HCT116 (cell line): ENCODE measurements around the gene IL6ST. TPM values are rescaled to one million over a fixed set of nuclear protein-coding genes. Genes with fewer than 3 reads are reported as not detected.
"Not testable (repeated sequence)": the region's sequence is repeated elsewhere in the genome, so short reads cannot be mapped to it uniquely, and the experiment has no call there.

Source experiments
- ATAC-seq: fragments of 200-7000 bp; cut with Tn5 transposase; 2 replicates; pipeline ENCODE4 v1.9.1; 2020; ENCODE audit warnings: mild to moderate bottlenecking, moderate library complexity
- BruUV-seq: library from RNA; stranded (reverse); fragments of 400-500 nt; replicated peaks from 2 replicates; lab custom pipeline; 2021; lab: Mats Ljungman, UMichigan
- CTCF ChIA-PET: fragments of 300-600 bp; sonication (Branson Sonifier 250); formaldehyde crosslinking; loops from one replicate; lab custom pipeline; 2021; ENCODE audit warnings: antibody characterized with exemption; lab: Charles Lee
- POLR2A ChIA-PET: fragments of 300-600, 350-600 bp; sonication (Branson Sonifier 250); formaldehyde crosslinking; loops from one replicate; lab custom pipeline; 2021; ENCODE audit warnings: antibody characterized with exemption; lab: Charles Lee
- RAD21 ChIA-PET, 2 experiments: fragments of 300-600 bp; sonication (Branson Sonifier 250); formaldehyde crosslinking; loops; one replicate each; lab custom pipeline; 2023; ENCODE audit warnings: low total read pairs in 2 of 2; ENCODE audit not compliant: uncharacterized antibody in 2 of 2, unreplicated experiment in 2 of 2, low non-redundant PET in 1 of 2; lab: Charles Lee
- DNase-seq: peaks from one replicate; pipeline ENCODE4 v3.0.0-alpha.2; 2010; ENCODE audit warnings: low read depth, low spot score
- H2AFZ ChIP-seq: fragments of 200-600 bp; shearing (Covaris generic), sonication (generic); 2 replicates; pipeline ENCODE4 v1.6.1; 2017; ENCODE audit warnings: low read depth, mixed run types, mixed read lengths, antibody characterized with exemption, low read length; ENCODE audit not compliant: poor library complexity, severe bottlenecking
- H3K27ac ChIP-seq: 2 replicates; pipeline ENCODE4 v1.5.1; 2012; ENCODE audit warnings: low read depth, low read length
- H3K27me3 ChIP-seq: fragments of 200-600 bp; sonication (generic); 2 replicates; pipeline ENCODE4 v1.6.1; 2016; ENCODE audit warnings: mixed run types, low read length, mixed read lengths; ENCODE audit not compliant: insufficient read depth
- H3K36me3 ChIP-seq, 2 experiments: fragments of 200-500 bp in 1 of 2; fragments of 200-600 bp in 1 of 2; sonication (Bioruptor generic) in 1 of 2; sonication (generic) in 1 of 2; 2 replicates each; pipeline versions ENCODE4 v1.5.1 to v1.6.1; 2014 to 2016; ENCODE audit warnings: low read length in 2 of 2, inconsistent platforms in 1 of 2, mixed read lengths in 1 of 2, mixed run types in 1 of 2; ENCODE audit not compliant: insufficient read depth in 2 of 2, control insufficient read depth in 1 of 2
- H3K4me1 ChIP-seq, 2 experiments: fragments of 200-600 bp in 1 of 2; sonication (generic) in 1 of 2; 2 replicates each; pipeline versions ENCODE4 v1.5.1 to v1.6.1; 2012 to 2017; ENCODE audit warnings: low read length in 2 of 2, inconsistent platforms in 1 of 2, mild to moderate bottlenecking in 1 of 2, mixed read lengths in 1 of 2, mixed run types in 1 of 2, moderate library complexity in 1 of 2; ENCODE audit not compliant: insufficient read depth in 2 of 2, control insufficient read depth in 1 of 2
- H3K4me2 ChIP-seq: fragments of 200-600 bp; sonication (generic); 2 replicates; pipeline ENCODE4 v1.6.1; 2017; ENCODE audit warnings: mixed run types, low read length, mixed read lengths
- H3K4me3 ChIP-seq, 2 experiments: fragments of 200-600 bp in 1 of 2; sonication (generic) in 1 of 2; replicated peaks in 1 of 2; 2 replicates each; pipeline ENCODE4 v1.5.1; 2011 to 2016; ENCODE audit warnings: low read length in 2 of 2, control low read depth in 1 of 2, low read depth in 1 of 2, mild to moderate bottlenecking in 1 of 2, mixed read lengths in 1 of 2, mixed run types in 1 of 2
- H3K79me2 ChIP-seq: fragments of 200-600 bp; sonication (generic); 2 replicates; pipeline ENCODE4 v1.6.1; 2017; ENCODE audit warnings: mild to moderate bottlenecking, mixed run types, low read length, moderate library complexity, mixed read lengths; ENCODE audit not compliant: insufficient read depth
- H3K9ac ChIP-seq: fragments of 200-600 bp; sonication (generic); 2 replicates; pipeline ENCODE4 v1.6.1; 2016; ENCODE audit warnings: low read length, mixed read lengths
- H3K9me2 ChIP-seq: fragments of 200-600 bp; sonication (generic), shearing (Covaris generic); 2 replicates; pipeline ENCODE4 v1.6.1; 2017; ENCODE audit warnings: mixed run types, mild to moderate bottlenecking, moderate library complexity; ENCODE audit not compliant: insufficient read depth
- H3K9me3 ChIP-seq, 2 experiments: fragments of 200-500 bp in 1 of 2; fragments of 200-600 bp in 1 of 2; sonication (Bioruptor generic) in 1 of 2; sonication (generic) in 1 of 2; 2 replicates each; pipeline ENCODE4 v1.6.1; 2014 to 2017; ENCODE audit warnings: low read length in 2 of 2, mixed read lengths in 2 of 2, inconsistent platforms in 1 of 2, low read depth in 1 of 2, mild to moderate bottlenecking in 1 of 2, mixed run types in 1 of 2, moderate library complexity in 1 of 2; ENCODE audit not compliant: control insufficient read depth in 1 of 2, insufficient read depth in 1 of 2
- H4K20me1 ChIP-seq: fragments of 200-600 bp; sonication (generic), shearing (Covaris generic); 2 replicates; pipeline ENCODE4 v1.6.1; 2017; ENCODE audit warnings: mixed run types, mild to moderate bottlenecking, moderate library complexity; ENCODE audit not compliant: insufficient read depth
- intact Hi-C: fragments of 100-400 bp; cut with micrococcal nuclease; formaldehyde crosslinking; loops from 2 replicates; pipeline ENCODE4 v1.10.0; 2022
- total RNA-seq: library from RNA; stranded (reverse); gene quantifications from one replicate; pipeline ENCODE4 v1.2.1, GENCODE V29; 2021; ENCODE audit not compliant: unreplicated experiment

The IL6ST gene
- total RNA-seq, 1 experiment from 2014 or later, result 26.5 TPM

- H3K9ac ChIP-seq, intact Hi-C loops, H3K9me3 ChIP-seq, H2AFZ ChIP-seq, H3K9me2 ChIP-seq, H3K27me3 ChIP-seq, H3K4me2 ChIP-seq, H4K20me1 ChIP-seq, POLR2A ChIA-PET, DNase-seq, H3K4me1 ChIP-seq, H3K27ac ChIP-seq, BruUV-seq, RAD21 ChIA-PET, H3K79me2 ChIP-seq, ATAC-seq, H3K4me3 ChIP-seq, CTCF ChIA-PET: not testable (repeated sequence)
- peaks cover 3 to 12% of the 10 kb centered on the region in 2 experiments; a peak in 2 of 4 replicates for H3K36me3 ChIP-seq
Measured at GRCh38 chr5:55941154-55941553, 53.6 kb downstream of the IL6ST start.

DNA sequence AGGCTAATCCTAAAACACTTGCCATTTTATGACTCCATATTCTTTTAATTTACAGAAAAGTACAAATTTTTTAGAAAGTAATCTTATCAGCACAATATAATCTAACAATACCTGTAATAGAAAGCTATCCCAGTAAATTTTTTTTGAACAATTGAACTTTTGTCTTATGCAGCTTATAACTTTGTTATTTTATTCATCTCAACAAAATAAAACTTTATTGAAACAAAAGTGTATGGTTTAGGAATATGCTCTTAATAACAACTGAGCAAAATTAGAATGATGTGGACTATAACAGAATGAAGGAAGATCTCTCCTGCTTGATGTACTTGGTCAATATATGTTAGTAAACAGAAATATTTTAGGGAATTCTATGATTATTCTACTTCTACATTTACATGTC, 57.2 kb downstream of the IL6ST start:
- H3K4me3 ChIP-seq, DNase-seq, BruUV-seq, H2AFZ ChIP-seq, H3K9ac ChIP-seq, H3K79me2 ChIP-seq, H4K20me1 ChIP-seq, H3K27me3 ChIP-seq, ATAC-seq, H3K27ac ChIP-seq, H3K4me2 ChIP-seq, H3K4me1 ChIP-seq, H3K9me3 ChIP-seq, H3K9me2 ChIP-seq: not testable (repeated sequence)
- intact Hi-C loops, result loop anchor here (2.0 to 5.0 kb wide), 3 partner anchors 135 to 1340 kb away; no protein-coding TSS in a partner anchor
- POLR2A ChIA-PET, result interaction anchor here (1.9 kb wide), 1 partner anchor 187 kb away, joined by 4 read pairs; no protein-coding TSS in a partner anchor
- RAD21 ChIA-PET, result interaction anchor here (1.5 to 2.6 kb wide), 3 partner anchors 263 to 332 kb away, joined by 6 to 20 read pairs (median 19); no protein-coding TSS in a partner anchor
- CTCF ChIA-PET, result interaction anchor here (1.7 to 4.9 kb wide), 5 partner anchors 16 to 332 kb away, joined by 3 to 102 read pairs (median 18); no protein-coding TSS in a partner anchor
- peaks cover 3 to 12% of the 10 kb centered on the region in 2 experiments; a peak in 2 of 4 replicates for H3K36me3 ChIP-seq
